Prostate gland (tissue), 2 donors: ENCODE results near the gene KCNH6.

Experiments used
- CTCF ChIP-seq, 4 experiments: fragments of 200-600 bp in 2 of 4; fragments of 450-650 bp in 2 of 4; sonication (generic) in 2 of 4; IDR thresholded peaks; 1 replicate in 3 of 4; 2 replicates in 1 of 4; pipeline ENCODE4 v1.5.1; 2016 to 2019; ENCODE audit warnings: antibody characterized with exemption in 4 of 4, mild to moderate bottlenecking in 2 of 4, moderate library complexity in 2 of 4
- POLR2A ChIP-seq: fragments of 450-650 bp; IDR thresholded peaks from one replicate; pipeline ENCODE4 v1.6.1; 2016; ENCODE audit warnings: antibody characterized with exemption, mild to moderate bottlenecking

GRCh38 chr17:63531022-63531965 is 8.1 kb downstream of the KCNH6 start:
- TF ChIP-seq CTCF (IDR thresholded peaks at IDR 0.05) (no peak), POLR2A (no peak)
